Effector CD8-positive, alpha-beta T cell (primary cell): ENCODE data around the gene OR4F3.
"Not testable (repeated sequence)": the region's sequence is repeated elsewhere in the genome, so short reads cannot be mapped to it uniquely, and the experiment has no call there.

ENCODE experiments used
- DNase-seq: peaks from one replicate; lab custom pipeline; 2025; lab: John Stamatoyannopoulos, UW
- total RNA-seq, 4 experiments: gene quantifications; one replicate each; lab custom pipeline; 2026; lab: John Stamatoyannopoulos, UW

Gene OR4F3
- total RNA-seq: 0 reads per million in 4 experiments

- not testable (repeated sequence) for DNase-seq
Measured at GRCh38 chr5:181366968-181367367, at the start of gene OR4F3. Gene OR4F3 (plus strand): TSS chr5:181367268.
